PC-9 (cell line): ENCODE data around the gene MISP.

ENCODE experiments used
- EZH2 ChIP-seq: fragments of 200-600 bp; sonication (generic); IDR thresholded peaks from 2 replicates; pipeline ENCODE4 v1.8.0; 2017; ENCODE audit warnings: antibody characterized with exemption, low read depth
- TF ChIP-seq, protein P1 (sequence below): fragments of 200-600 bp; sonication (generic); conservative IDR thresholded peaks from 2 replicates; pipeline ENCODE4 v1.6.1; 2017; ENCODE audit warnings: mixed run types, antibody characterized with exemption, mild to moderate bottlenecking, moderate library complexity

DNA sequence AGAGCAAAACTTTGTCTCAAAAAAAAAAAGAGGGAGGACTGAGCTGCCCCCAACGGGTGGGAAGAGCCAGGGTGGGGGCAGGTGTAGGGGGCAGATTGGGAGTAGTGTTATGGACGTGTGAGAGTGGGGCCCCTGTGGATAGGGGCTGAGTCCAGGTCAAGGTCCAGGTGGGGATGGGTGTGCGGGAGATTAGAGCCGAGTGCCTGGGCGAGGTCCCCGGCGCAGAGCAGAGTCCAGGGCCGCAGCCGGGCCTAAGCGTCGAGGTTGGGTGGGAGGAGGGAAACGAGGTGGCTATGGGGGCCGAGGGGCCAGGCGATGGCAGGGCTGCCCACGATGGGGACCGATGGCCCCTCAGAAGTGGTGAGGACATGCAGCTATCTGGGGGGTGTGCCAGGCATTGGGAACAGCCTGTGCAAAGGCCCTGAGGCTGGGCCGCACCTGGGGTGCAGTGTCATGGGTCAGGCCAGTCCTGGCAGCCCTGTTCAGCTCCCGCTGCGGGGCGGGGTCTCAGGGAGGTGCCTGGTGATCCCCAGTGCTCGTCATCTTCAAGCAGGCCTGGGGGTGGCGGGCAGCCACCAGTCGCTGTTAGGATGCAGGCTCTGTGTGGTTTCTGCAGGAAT, 12.3 kb upstream of the MISP start:
- TF ChIP-seq, protein P1, sequence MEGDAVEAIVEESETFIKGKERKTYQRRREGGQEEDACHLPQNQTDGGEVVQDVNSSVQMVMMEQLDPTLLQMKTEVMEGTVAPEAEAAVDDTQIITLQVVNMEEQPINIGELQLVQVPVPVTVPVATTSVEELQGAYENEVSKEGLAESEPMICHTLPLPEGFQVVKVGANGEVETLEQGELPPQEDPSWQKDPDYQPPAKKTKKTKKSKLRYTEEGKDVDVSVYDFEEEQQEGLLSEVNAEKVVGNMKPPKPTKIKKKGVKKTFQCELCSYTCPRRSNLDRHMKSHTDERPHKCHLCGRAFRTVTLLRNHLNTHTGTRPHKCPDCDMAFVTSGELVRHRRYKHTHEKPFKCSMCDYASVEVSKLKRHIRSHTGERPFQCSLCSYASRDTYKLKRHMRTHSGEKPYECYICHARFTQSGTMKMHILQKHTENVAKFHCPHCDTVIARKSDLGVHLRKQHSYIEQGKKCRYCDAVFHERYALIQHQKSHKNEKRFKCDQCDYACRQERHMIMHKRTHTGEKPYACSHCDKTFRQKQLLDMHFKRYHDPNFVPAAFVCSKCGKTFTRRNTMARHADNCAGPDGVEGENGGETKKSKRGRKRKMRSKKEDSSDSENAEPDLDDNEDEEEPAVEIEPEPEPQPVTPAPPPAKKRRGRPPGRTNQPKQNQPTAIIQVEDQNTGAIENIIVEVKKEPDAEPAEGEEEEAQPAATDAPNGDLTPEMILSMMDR: no peak
- TF ChIP-seq EZH2: no peak
